A673 (cell line): Measurements from ENCODE around the gene MDM2.

Source experiments
- EZH2 ChIP-seq: fragments of 200-600 bp; sonication (generic); IDR thresholded peaks from 2 replicates; pipeline ENCODE4 v1.6.1; 2017; ENCODE audit warnings: borderline replicate concordance, low read depth, mild to moderate bottlenecking, mixed read lengths, antibody characterized with exemption, low read length; ENCODE audit not compliant: poor library complexity, severe bottlenecking
- TF ChIP-seq, protein P1 (sequence below): fragments of 300-800, 200-600 bp; sonication (generic); conservative IDR thresholded peaks from 2 replicates; pipeline ENCODE4 v1.5.1; 2017; ENCODE audit warnings: low read depth, mild to moderate bottlenecking, antibody characterized with exemption, low read length, moderate library complexity, mixed read lengths

GRCh38 chr12:68781728-68782127, 26.2 kb upstream of the MDM2 start:
- TF ChIP-seq EZH2 = no peak
- TF ChIP-seq, protein P1, sequence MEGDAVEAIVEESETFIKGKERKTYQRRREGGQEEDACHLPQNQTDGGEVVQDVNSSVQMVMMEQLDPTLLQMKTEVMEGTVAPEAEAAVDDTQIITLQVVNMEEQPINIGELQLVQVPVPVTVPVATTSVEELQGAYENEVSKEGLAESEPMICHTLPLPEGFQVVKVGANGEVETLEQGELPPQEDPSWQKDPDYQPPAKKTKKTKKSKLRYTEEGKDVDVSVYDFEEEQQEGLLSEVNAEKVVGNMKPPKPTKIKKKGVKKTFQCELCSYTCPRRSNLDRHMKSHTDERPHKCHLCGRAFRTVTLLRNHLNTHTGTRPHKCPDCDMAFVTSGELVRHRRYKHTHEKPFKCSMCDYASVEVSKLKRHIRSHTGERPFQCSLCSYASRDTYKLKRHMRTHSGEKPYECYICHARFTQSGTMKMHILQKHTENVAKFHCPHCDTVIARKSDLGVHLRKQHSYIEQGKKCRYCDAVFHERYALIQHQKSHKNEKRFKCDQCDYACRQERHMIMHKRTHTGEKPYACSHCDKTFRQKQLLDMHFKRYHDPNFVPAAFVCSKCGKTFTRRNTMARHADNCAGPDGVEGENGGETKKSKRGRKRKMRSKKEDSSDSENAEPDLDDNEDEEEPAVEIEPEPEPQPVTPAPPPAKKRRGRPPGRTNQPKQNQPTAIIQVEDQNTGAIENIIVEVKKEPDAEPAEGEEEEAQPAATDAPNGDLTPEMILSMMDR = no peak
